ENCODE data around the gene CBX4. TPM values are rescaled to one million over a fixed set of nuclear protein-coding genes. Genes with fewer than 3 reads are reported as not detected.
A peak's percentile ranks its signal among the peaks of the same experiment; 100 is the strongest.

Gene CBX4
- total RNA-seq, 2 donors from 2014 or later: 4.2 to 4.9 TPM

DNA sequence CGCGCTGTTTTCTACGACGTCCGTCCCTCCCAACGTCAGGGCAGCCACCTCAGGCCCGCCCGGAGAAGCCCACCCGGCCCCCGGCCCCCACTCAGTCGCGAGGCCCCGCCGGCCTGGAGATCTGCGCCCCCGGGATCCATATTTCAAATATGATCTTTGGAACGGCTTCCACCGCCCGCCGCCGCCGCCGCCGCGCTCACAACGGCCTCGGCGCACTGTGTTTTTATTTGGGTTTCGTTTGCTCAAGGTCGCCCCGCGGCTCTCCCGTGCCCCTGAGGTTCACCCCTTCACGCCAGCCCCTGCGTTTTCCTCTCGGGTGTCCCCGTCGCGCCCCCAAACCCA is 4.2 kb upstream of the CBX4 start:
- Histone ChIP-seq H3K27me3 (ENCODE audit: control insufficient read depth, insufficient read depth, low read length, poor library complexity, severe bottlenecking) (peaks cover 78% of the 10 kb centered on the region), H3K4me3 (ENCODE audit: low read length) (peak overlapping the region; percentile 74), H3K36me3 (ENCODE audit: control insufficient read depth, insufficient read depth, low read length) (no peaks in the 10 kb centered on the region), H3K9me3 (ENCODE audit: control insufficient read depth, low read length) (no peaks in the 10 kb centered on the region), H3K9ac (ENCODE audit: extremely low read depth, low read length, poor library complexity, severe bottlenecking) (no peak overlapping the region), H3K27ac (ENCODE audit: low read depth, low read length) (no peak overlapping the region), H3K4me1 (ENCODE audit: control insufficient read depth, insufficient read depth, low read length) (no peaks in the 10 kb centered on the region)
- no peak for TF ChIP-seq CTCF (conservative IDR thresholded peaks at IDR 0.05)
- H3K27ac Mint-ChIP-seq: no peak overlapping the region
- H3K4me3 Mint-ChIP-seq: peak overlapping the region; percentile 51
- 0 to 1% methylated on average over 22 to 39 of the region's 39 CpGs for WGBS, 2 experiments (ENCODE audit: insufficient coverage in 1 of 2, insufficient read length in 1 of 2)
- no peaks in the 10 kb centered on the region for H3K36me3 Mint-ChIP-seq (ENCODE audit: low read depth)
- peaks cover 2% of the 10 kb centered on the region for H3K4me1 Mint-ChIP-seq
- DNase-seq: peak; percentile 74
- peaks cover 8% of the 10 kb centered on the region for H3K9me3 Mint-ChIP-seq
- peaks cover 78% of the 10 kb centered on the region for H3K27me3 Mint-ChIP-seq (ENCODE audit: insufficient read depth)

GRCh38 chr17:79842656-79843473 is 3.6 kb upstream of the CBX4 start:
- peaks cover 8% of the 10 kb centered on the region for H3K4me1 Mint-ChIP-seq
- Histone ChIP-seq H3K9me3 (ENCODE audit: control insufficient read depth, low read length) (no peaks in the 10 kb centered on the region), H3K9ac (ENCODE audit: extremely low read depth, low read length, poor library complexity, severe bottlenecking) (no peak overlapping the region), H3K36me3 (ENCODE audit: control insufficient read depth, insufficient read depth, low read length) (no peaks in the 10 kb centered on the region), H3K27ac (ENCODE audit: low read depth, low read length) (no peak overlapping the region), H3K4me3 (ENCODE audit: low read length) (no peak overlapping the region), H3K4me1 (ENCODE audit: control insufficient read depth, insufficient read depth, low read length) (peaks cover under 1% of the 10 kb centered on the region), H3K27me3 (ENCODE audit: control insufficient read depth, insufficient read depth, low read length, poor library complexity, severe bottlenecking) (peaks cover 76% of the 10 kb centered on the region)
- peak; percentile 55 for TF ChIP-seq CTCF (conservative IDR thresholded peaks at IDR 0.05)
- peak overlapping the region; percentile 51 for H3K4me3 Mint-ChIP-seq
- DNase-seq: peak; percentile 76
- no peaks in the 10 kb centered on the region for H3K36me3 Mint-ChIP-seq (ENCODE audit: low read depth)
- peaks cover 78% of the 10 kb centered on the region for H3K27me3 Mint-ChIP-seq (ENCODE audit: insufficient read depth)
- H3K9me3 Mint-ChIP-seq: peaks cover 8% of the 10 kb centered on the region
- H3K27ac Mint-ChIP-seq: no peak overlapping the region
- WGBS, 2 experiments (ENCODE audit: insufficient coverage in 1 of 2, insufficient read length in 1 of 2): 2 to 4% methylated on average over 27 to 66 of the region's 66 CpGs

DNA sequence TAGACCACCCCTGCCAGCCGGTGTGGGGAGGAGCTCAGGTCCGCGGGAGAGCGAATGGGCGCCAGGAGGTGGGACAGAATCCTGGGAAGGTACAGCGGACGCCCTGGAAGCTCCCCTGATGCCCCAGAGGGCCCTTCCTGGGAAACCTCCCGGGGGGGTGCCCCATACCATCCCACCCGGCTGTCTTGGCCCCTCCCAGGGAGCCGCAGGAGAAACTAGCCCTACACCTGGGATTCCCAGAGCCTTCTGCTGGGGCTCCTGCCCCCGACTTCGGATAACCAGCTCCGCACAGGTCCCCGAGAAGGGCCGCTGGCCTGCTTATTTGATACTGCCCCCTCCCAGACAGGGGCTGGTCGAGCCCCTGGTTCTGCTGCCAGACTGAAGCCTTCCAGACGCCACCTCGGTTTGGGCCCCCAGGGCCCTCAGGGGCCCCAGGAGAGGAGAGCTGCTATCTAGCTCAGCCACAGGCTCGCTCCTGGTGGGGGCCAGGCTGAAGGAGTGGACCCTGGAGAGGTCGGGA is 3.0 kb upstream of the CBX4 start:
- Histone ChIP-seq H3K4me3 (ENCODE audit: low read length) (no peak overlapping the region), H3K9ac (ENCODE audit: extremely low read depth, low read length, poor library complexity, severe bottlenecking) (no peak overlapping the region), H3K27me3 (ENCODE audit: control insufficient read depth, insufficient read depth, low read length, poor library complexity, severe bottlenecking) (peaks cover 78% of the 10 kb centered on the region), H3K27ac (ENCODE audit: low read depth, low read length) (no peak overlapping the region), H3K36me3 (ENCODE audit: control insufficient read depth, insufficient read depth, low read length) (no peaks in the 10 kb centered on the region), H3K9me3 (ENCODE audit: control insufficient read depth, low read length) (no peaks in the 10 kb centered on the region), H3K4me1 (ENCODE audit: control insufficient read depth, insufficient read depth, low read length) (peaks cover 6% of the 10 kb centered on the region)
- Mint-ChIP-seq H3K4me1 (peaks cover 8% of the 10 kb centered on the region), H3K4me3 (no peak overlapping the region), H3K9me3 (peaks cover 8% of the 10 kb centered on the region), H3K36me3 (ENCODE audit: low read depth) (no peaks in the 10 kb centered on the region), H3K27me3 (ENCODE audit: insufficient read depth) (peaks cover 78% of the 10 kb centered on the region), H3K27ac (no peak overlapping the region)
- no peak for DNase-seq
- WGBS, 2 experiments (ENCODE audit: insufficient coverage in 1 of 2, insufficient read length in 1 of 2): 7 to 21% methylated on average over 7 to 20 of the region's 20 CpGs
- no peak for TF ChIP-seq CTCF (conservative IDR thresholded peaks at IDR 0.05)

Measured in endodermal cell (in vitro differentiated cells).